CD14-positive monocyte (primary cell): ENCODE measurements around the gene NSD1. TPM values are rescaled to one million over a fixed set of nuclear protein-coding genes. Genes with fewer than 3 reads are reported as not detected.

ENCODE experiments used
- DNase-seq, 3 donors: peaks; one replicate each; pipeline ENCODE4 v3.0.0-alpha.2; 2011 to 2022
- H2AFZ ChIP-seq: 2 replicates; pipeline ENCODE4 v1.6.0; 2012; ENCODE audit warnings: mild to moderate bottlenecking, low read depth, low read length, inconsistent platforms; ENCODE audit not compliant: insufficient read depth, poor library complexity, severe bottlenecking
- H3K27ac ChIP-seq, 2 donors: 1 replicate in 1 of 2; 2 replicates in 1 of 2; pipeline ENCODE4 v1.5.1; 2012 to 2013; ENCODE audit warnings: low read length in 2 of 2, control low read depth in 1 of 2, inconsistent platforms in 1 of 2, low read depth in 1 of 2, mild to moderate bottlenecking in 1 of 2
- H3K27me3 ChIP-seq, 2 donors: one replicate each; pipeline versions ENCODE4 v1.6.0 to v1.6.1; 2011 to 2013; ENCODE audit warnings: low read length in 2 of 2; ENCODE audit not compliant: control insufficient read depth in 2 of 2, insufficient read depth in 2 of 2
- H3K36me3 ChIP-seq, 2 donors: replicated peaks in 1 of 2; 1 replicate in 1 of 2; 2 replicates in 1 of 2; pipeline versions ENCODE4 v1.5.1 to v1.6.1; 2012 to 2013; ENCODE audit warnings: low read length in 2 of 2, control low read depth in 1 of 2, inconsistent platforms in 1 of 2, mild to moderate bottlenecking in 1 of 2; ENCODE audit not compliant: insufficient read depth in 2 of 2, control insufficient read depth in 1 of 2
- H3K4me1 ChIP-seq, 2 donors: 1 replicate in 1 of 2; 2 replicates in 1 of 2; pipeline versions ENCODE4 v1.5.1 to v1.6.1; 2012 to 2013; ENCODE audit warnings: low read length in 2 of 2, control low read depth in 1 of 2, inconsistent platforms in 1 of 2, mild to moderate bottlenecking in 1 of 2, moderate library complexity in 1 of 2; ENCODE audit not compliant: insufficient read depth in 2 of 2, control insufficient read depth in 1 of 2
- H3K4me2 ChIP-seq: replicated peaks from 2 replicates; pipeline ENCODE3; 2012; ENCODE audit warnings: low read length, moderate library complexity, mild to moderate bottlenecking; ENCODE audit not compliant: poor library complexity, severe bottlenecking; ENCODE audit errors: extremely low read depth
- H3K4me3 ChIP-seq, 3 experiments: fragments of 200-600 bp in 1 of 3; sonication (generic) in 1 of 3; replicated peaks in 1 of 3; 1 replicate in 2 of 3; 2 replicates in 1 of 3; pipeline ENCODE4 v1.5.1; 2011 to 2013; ENCODE audit warnings: low read length in 3 of 3, mild to moderate bottlenecking in 3 of 3, control low read depth in 2 of 3, low read depth in 2 of 3, inconsistent platforms in 1 of 3, moderate library complexity in 1 of 3
- H3K79me2 ChIP-seq: 2 replicates; pipeline ENCODE4 v1.6.0; 2012; ENCODE audit warnings: mild to moderate bottlenecking, control low read depth, inconsistent platforms, low read length, moderate library complexity; ENCODE audit not compliant: insufficient read depth
- H3K9ac ChIP-seq: 2 replicates; pipeline ENCODE4 v1.6.0; 2017; ENCODE audit warnings: low read length, mild to moderate bottlenecking; ENCODE audit not compliant: insufficient read depth, poor library complexity, severe bottlenecking
- H3K9me3 ChIP-seq, 2 donors: replicated peaks in 1 of 2; 1 replicate in 1 of 2; 2 replicates in 1 of 2; pipeline versions ENCODE4 v1.5.1 to v1.6.1; 2012 to 2013; ENCODE audit warnings: low read length in 2 of 2, control low read depth in 1 of 2; ENCODE audit not compliant: control insufficient read depth in 1 of 2, insufficient read depth in 1 of 2
- H4K20me1 ChIP-seq: 2 replicates; pipeline ENCODE4 v1.6.0; 2012; ENCODE audit warnings: mild to moderate bottlenecking, low read length, control low read depth, moderate library complexity; ENCODE audit not compliant: insufficient read depth
- H3K27ac Mint-ChIP-seq, 7 donors: one replicate each; pipeline ENCODE4 v1.8.0; 2020; ENCODE audit warnings: mild to moderate bottlenecking in 7 of 7, mixed read lengths in 7 of 7, moderate library complexity in 6 of 7, inconsistent platforms in 2 of 7
- H3K27me3 Mint-ChIP-seq, 3 donors: one replicate each; pipeline ENCODE4 v1.8.0; 2021 to 2022; ENCODE audit warnings: low read depth in 3 of 3, mild to moderate bottlenecking in 3 of 3, mixed read lengths in 3 of 3, moderate library complexity in 3 of 3, inconsistent platforms in 1 of 3
- H3K36me3 Mint-ChIP-seq, 2 donors: one replicate each; pipeline ENCODE4 v1.8.0; 2020; ENCODE audit warnings: mixed read lengths in 2 of 2, inconsistent platforms in 1 of 2, mild to moderate bottlenecking in 1 of 2
- H3K4me1 Mint-ChIP-seq: one replicate; pipeline ENCODE4 v1.8.0; 2020; ENCODE audit warnings: mild to moderate bottlenecking, mixed read lengths
- H3K4me3 Mint-ChIP-seq, 2 donors: one replicate each; pipeline ENCODE4 v1.8.0; 2020; ENCODE audit warnings: mild to moderate bottlenecking in 2 of 2, mixed read lengths in 2 of 2, moderate library complexity in 1 of 2
- H3K9me3 Mint-ChIP-seq, 7 donors: one replicate each; pipeline ENCODE4 v1.8.0; 2020 to 2022; ENCODE audit warnings: mixed read lengths in 7 of 7, mild to moderate bottlenecking in 6 of 7, moderate library complexity in 6 of 7, inconsistent platforms in 2 of 7
- CTCF ChIP-seq: fragments of 200-600 bp; IDR thresholded peaks from one replicate; pipeline ENCODE4 v1.8.0; 2022; ENCODE audit warnings: antibody characterized with exemption, mild to moderate bottlenecking
- WGBS: methylation state at CpG from one replicate; pipeline ENCODE4 v1.1.5; 2013; ENCODE audit warnings: missing lambda C conversion rate; ENCODE audit not compliant: insufficient coverage; 5-methylcytosine and 5-hydroxymethylcytosine counted together
- intact Hi-C, 2 donors: fragments of 100-400 bp; cut with micrococcal nuclease; formaldehyde crosslinking; loops; one replicate each; pipeline versions ENCODE4 v1.15.0 to v1.15.1; 2023
- polyA plus RNA-seq, 3 donors: library from polyadenylated mRNA; depleted of rRNA in 1 of 3; unstranded in 2 of 3; stranded (reverse) in 1 of 3; fragments of 300-500 nt in 2 of 3; fragments of >200 nt in 1 of 3; fragmentation: Illumina TruSeq in 2 of 3; gene quantifications; 1 replicate in 2 of 3; 2 replicates in 1 of 3; pipeline ENCODE4 v1.2.3, GENCODE V29; 2012 to 2021

Gene NSD1
- polyA plus RNA-seq, 3 donors, result 12.6 to 31.9 (median 19.0) TPM

DNA sequence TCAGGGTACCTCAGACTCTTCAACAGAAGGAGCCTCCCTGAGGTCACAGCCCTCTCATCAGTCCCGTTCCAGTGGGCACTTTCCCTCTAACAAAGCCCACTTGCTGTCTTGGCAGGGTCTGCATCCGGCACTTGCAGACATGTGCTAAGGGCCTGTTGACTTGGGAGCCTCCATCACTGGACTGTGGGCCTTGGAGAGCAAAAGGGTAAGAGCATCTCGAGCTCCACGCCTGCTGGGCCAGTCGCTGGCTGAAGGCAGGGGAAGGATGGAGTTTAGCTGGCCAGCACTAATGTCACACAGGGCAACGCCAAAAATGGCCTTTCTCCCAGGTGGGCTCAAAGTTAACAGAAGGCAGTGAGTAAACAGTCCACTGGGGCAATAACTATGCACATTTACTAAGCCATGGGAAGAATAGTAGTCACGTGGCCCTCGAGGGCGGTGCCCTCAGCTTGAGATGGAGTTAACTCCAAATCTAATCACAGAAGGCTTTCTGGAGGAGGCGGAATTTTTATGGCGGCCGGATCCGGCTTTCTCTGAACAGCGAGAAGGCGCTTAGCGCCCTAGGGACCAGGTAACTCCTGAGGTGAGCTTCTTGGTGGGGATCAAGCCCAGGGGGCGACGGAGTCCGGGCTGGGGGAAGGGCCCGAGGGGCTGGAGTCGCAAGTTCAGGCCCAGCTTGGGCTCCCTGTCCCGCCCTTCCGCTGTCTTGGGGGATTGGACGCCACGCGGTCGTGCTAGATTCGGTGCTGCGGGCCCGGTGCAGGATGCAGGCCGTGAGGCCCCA lies 2.0 kb upstream of the NSD1 start:
- Histone ChIP-seq H4K20me1 (peaks cover 11% of the 10 kb centered on the region), H3K4me3 (peak overlapping the region in 1 of 3 experiments; percentile 75), H2AFZ (peak overlapping the region; percentile 97), H3K27ac (no peak overlapping the region), H3K36me3 (peaks cover 14 to 17% of the 10 kb centered on the region in 2 donors), H3K27me3 (no peaks in the 10 kb centered on the region), H3K4me2 (peak overlapping the region; percentile 85), H3K4me1 (peaks cover 39 to 54% of the 10 kb centered on the region in 2 donors), H3K9ac (peak overlapping the region; percentile 96), H3K9me3 (no peaks in the 10 kb centered on the region), H3K79me2 (peaks cover 26% of the 10 kb centered on the region)
- intact Hi-C loops, result no loop called here
- Mint-ChIP-seq H3K4me3 (peak overlapping the region; percentile 35 to 43), H3K27me3 (no peaks in the 10 kb centered on the region), H3K36me3 (peaks cover 9 to 12% of the 10 kb centered on the region in 2 donors), H3K27ac (peak overlapping the region in 1 of 7 donors; percentile 6), H3K9me3 (peaks cover 0 to 2% (median 0%) of the 10 kb centered on the region in 7 donors), H3K4me1 (peaks cover 38% of the 10 kb centered on the region)
- DNase-seq, result no peak
- no peak for TF ChIP-seq CTCF
- 96% methylated on average over 27 of the region's 31 CpGs for WGBS

DNA sequence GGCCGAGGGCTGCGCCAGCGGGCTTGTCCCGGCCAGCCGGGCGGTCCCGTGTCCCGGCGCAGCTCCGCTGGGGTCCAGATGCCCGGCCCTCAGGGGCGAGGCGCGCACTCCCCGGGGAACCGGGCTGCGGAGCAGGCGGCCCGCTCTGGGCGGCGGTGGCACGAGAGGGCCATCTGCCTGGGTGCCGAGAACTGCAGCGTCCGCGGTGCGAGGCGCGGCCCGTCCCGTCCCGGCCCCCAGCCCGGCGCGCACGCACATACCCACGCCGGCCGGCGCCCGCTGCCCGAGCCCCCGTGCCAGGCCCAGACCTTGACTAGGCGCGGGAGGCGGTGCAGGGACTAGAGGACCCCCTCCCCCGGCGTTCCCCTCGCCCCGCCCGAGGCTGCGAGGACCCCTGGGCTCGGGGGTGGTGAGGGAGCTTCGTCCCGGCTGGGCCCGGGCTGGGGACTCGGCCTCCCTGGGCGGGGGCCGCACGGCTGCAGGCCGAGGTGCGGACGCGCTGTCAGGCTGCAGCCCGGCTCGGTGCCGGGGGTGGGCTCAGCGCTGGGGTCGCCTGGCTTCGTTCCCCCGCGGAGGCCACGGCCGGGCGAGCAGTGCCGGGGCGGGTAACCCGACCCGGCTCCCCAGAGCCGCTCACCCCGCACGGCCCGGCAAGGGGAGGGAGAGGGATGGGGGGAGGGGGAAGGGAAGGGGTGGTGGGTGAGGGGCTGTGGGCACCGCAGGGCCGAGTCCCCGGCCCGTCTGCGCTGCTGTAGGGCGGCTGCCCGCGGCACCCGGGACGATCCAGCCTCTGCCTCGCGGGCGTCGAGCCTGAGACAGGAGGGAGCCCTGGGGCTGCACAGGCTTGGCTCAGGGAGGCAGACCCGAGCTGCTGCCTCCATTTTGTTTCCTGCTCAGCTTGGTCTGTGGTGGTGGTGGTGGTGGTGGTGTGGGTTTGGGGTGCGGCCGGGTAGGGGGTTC lies 1.2 kb upstream of the NSD1 start:
- Histone ChIP-seq H3K27ac (peak overlapping the region; percentile 82 to 97), H3K4me2 (peak overlapping the region; percentile 85), H3K79me2 (peaks cover 35% of the 10 kb centered on the region), H3K4me3 (peak overlapping the region; percentile 44 to 75 (median 60)), H4K20me1 (peaks cover 20% of the 10 kb centered on the region), H3K9me3 (no peaks in the 10 kb centered on the region), H2AFZ (peak overlapping the region; percentile 97), H3K9ac (peak overlapping the region; percentile 96), H3K27me3 (no peaks in the 10 kb centered on the region), H3K4me1 (peaks cover 44 to 63% of the 10 kb centered on the region in 2 donors), H3K36me3 (peaks cover 21 to 25% of the 10 kb centered on the region in 2 donors)
- no peak for TF ChIP-seq CTCF
- Mint-ChIP-seq H3K27ac (peak overlapping the region; percentile 54 to 93 (median 91)), H3K27me3 (no peaks in the 10 kb centered on the region), H3K36me3 (peaks cover 16 to 18% of the 10 kb centered on the region in 2 donors), H3K4me1 (peaks cover 46% of the 10 kb centered on the region), H3K4me3 (peak overlapping the region; percentile 74 to 79), H3K9me3 (peaks cover 0 to 2% (median 0%) of the 10 kb centered on the region in 7 donors)
- intact Hi-C loops, result no loop called here
- WGBS, result 55% methylated on average over 78 of the region's 100 CpGs
- peak; percentile 30 to 51 (median 49) for DNase-seq
